HG03025 (cell line): ENCODE results near the gene ZFR2.

ENCODE experiments used
- ATAC-seq: cut with Tn5 transposase; IDR thresholded peaks from one replicate; pipeline ENCODE4 v1.9.1; 2021; ENCODE audit warnings: mild to moderate bottlenecking, moderate library complexity; ENCODE audit not compliant: unreplicated experiment, low FRiP score

Gene ZFR2

GRCh38 chr19:3839941-3840340, 28.9 kb downstream of the ZFR2 start:
- no peak for ATAC-seq

- no peak for ATAC-seq
Measured at GRCh38 chr19:3838661-3839060, 30.2 kb downstream of the ZFR2 start.

DNA sequence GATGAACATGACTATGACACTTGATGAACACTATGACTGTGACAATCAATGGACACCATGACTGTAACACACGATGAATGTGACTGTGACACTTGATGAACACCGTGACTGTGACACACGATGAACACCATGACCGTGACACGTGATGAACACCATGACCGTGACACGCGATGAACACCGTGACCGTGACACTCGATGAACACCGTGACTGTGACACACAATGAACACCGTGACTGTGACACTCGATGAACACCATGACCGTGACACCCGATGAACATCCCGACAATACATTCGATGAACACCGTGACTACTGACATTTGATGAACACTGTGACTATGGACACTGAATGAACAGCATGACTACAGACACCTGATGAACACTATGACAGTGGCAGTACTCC, 30.9 kb downstream of the ZFR2 start:
- ATAC-seq: no peak

GRCh38 chr19:3837332-3837731, 31.5 kb downstream of the ZFR2 start:
- ATAC-seq: no peak

- no peak for ATAC-seq
Measured at GRCh38 chr19:3836887-3837286, 32.0 kb downstream of the ZFR2 start.

DNA sequence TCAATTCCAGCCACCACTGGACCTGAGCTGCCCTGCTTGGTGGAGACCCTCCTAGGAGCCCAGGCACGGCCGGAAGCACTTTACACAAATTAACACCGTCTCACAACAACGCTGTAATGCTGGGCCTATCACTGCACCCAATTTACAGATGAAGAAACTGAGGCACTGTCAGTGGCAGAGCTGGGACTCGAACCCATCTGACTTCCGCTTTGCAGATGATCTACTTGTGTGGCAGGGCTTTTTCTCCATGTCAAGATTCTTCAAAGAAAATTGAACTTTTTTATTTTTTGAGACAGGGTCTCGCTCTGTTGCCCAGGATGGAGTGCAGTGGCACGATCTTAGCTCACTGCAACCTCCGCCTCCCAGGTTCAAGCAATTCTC, 33.8 kb downstream of the ZFR2 start:
- no peak for ATAC-seq

- ATAC-seq: no peak
Measured at GRCh38 chr19:3834349-3835054, 34.3 kb downstream of the ZFR2 start.

GRCh38 chr19:3833578-3834348, 35.1 kb downstream of the ZFR2 start:
- ATAC-seq: no peak

DNA sequence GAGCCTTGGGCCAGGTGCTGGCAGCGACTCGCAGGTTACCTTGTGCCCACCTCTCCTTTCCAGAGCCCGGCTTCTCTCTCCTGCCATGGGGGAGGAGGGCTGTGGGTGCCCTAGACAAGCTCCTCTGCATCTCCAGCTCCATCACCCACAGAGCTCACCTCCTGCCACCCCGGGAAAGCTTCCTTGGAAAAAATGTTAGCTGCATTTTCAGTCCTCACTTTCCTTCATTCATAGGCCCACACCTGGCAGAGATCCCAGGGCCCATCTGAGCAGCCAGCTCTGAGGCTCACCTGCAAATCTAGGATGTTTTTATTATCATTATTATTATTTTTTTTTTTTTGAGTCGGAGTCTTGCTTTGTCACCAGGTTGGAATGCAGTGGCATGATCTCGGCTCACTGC, 36.8 kb downstream of the ZFR2 start:
- no peak for ATAC-seq

DNA sequence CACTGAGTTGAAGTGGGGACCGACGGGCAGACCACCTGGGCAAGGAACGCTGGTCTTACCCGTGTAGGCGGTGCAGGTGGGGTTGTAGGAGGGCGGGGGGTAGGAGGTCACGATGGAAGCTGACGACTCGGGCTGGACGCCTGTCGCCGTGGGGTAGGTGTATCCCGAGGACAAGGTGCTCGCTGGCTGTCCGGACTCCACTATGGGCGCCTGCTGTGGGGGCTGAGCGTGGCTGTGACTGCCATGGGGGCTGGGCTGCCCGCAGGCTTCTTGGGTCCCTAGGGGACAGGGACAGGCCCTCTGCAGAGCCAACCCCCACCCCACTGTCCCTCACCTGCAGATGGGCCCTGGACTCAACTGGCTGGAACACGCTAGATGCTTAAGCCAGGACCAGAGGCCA, 37.2 kb downstream of the ZFR2 start:
- no peak for ATAC-seq

DNA sequence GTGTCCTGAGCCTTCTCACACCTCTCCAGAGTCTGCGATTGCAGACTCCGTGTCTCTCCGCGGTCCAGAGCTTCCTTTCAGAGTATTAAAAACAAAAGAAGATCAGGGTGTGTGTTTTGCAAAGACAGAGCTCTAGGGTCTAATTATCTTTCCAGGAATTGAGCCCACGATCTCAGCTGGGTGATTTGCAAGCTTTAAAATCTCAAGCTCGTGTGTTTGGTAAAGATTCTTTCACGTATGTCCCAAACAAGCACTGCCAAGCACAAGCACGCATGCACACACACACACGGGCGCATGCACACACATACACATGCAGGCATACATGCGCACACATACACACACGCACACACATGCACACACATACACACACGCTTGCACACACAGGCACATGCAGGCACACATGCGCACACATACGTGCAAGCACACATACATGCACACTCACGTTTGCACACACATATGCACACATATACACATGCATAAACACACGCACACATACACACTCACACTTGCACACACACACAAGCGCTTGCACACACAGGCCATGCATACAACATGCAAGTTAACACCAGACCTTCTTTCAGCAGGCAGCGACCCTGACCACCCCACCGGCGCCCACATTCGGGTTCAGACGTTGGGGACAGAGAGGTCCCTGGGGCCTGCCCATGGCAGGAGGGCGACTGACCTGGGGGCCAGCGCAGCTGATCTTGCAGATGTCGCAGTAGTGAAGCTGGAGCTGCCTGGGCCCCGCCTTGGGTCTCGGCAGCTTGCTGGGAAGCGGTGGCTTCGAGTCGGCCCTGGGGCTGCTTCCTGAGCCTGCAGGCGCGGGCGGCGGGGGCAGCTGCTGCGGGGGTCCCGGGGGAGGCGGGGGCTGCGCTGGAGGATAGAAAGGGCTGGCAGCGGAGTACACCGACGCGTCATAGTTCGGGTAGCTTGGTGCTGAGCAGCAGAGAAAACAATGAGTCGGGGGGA, 37.9 kb downstream of the ZFR2 start:
- ATAC-seq: no peak

- no peak for ATAC-seq
Measured at GRCh38 chr19:3827306-3827705, 41.5 kb downstream of the ZFR2 start.

- no peak for ATAC-seq
Measured at GRCh38 chr19:3826163-3826562, 42.7 kb downstream of the ZFR2 start.

- no peak for ATAC-seq
Measured at GRCh38 chr19:3825286-3825956, 43.4 kb downstream of the ZFR2 start.

DNA sequence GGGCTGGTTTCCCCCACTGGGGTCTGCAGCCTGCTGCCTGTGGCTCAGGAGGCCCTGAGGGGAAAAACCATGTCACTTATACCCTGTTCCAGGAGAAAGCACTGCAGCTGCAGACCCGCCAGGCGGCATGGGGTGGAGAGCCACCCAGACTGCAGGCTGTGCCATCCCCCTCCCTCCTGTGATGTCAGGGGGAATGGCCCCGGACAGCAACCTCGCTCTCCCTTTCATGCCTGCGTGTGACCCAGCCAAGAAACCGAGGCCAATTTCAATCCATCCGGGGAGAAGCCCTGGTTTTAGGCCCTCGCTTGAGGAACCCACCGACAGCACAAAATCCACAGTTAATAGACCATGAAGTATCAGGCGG, 45.5 kb downstream of the ZFR2 start:
- no peak for ATAC-seq

DNA sequence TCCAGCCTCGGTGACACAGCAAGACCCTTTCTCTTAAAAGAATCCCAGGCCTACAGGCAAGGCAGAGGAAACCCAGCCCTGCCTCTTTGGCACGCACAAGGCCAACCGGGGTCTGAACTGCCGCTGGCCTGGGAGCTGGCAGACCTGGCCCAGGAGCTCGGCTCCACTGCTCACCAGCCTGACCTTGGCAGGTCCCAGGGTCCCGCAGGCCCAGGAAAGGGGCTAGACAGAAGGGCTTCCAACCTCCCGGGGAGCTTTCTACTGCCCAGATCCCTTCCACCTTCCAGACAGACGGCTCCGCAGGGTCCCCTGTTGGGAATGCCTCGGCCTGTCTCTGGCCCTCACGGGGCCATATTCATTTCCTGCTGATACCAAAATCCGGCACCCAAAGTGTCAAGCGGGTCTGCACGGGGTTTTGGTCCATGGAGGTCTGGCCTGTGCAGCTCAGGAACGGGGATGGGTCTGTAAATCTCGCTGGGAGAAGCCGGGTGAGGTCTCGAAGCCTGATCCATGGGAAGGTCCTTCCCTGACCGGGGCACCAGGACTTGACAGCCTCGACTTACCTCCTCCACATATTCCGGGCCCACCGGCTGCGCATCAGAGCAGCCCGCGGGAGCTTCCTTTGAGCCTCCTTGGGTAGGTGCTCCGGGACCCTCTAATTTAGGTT, 46.0 kb downstream of the ZFR2 start:
- no peak for ATAC-seq

DNA sequence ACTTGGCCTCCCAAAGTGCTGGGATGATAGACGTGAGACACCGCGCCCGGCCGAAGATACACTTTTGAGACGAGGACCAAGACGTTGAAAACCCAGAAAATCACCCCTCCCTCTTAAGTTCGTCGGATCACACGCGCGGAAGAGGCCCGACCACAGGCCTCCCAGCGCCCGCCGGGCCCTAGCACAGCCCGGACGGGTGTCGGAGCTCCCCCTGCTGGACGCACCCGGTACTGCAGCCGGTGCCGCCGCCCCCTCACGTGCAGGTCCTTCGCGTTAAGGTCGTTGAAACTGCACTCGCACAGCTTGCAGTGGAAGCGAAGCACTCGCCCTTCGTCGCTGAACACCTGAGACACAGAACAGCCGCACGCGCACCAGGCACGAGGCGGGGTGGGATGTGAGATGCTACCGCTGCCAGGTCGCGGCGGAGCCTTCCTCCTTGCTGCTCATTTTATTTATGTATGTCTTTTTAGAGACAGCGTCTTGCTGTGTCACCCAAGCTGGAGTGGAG, 46.9 kb downstream of the ZFR2 start:
- ATAC-seq: no peak

DNA sequence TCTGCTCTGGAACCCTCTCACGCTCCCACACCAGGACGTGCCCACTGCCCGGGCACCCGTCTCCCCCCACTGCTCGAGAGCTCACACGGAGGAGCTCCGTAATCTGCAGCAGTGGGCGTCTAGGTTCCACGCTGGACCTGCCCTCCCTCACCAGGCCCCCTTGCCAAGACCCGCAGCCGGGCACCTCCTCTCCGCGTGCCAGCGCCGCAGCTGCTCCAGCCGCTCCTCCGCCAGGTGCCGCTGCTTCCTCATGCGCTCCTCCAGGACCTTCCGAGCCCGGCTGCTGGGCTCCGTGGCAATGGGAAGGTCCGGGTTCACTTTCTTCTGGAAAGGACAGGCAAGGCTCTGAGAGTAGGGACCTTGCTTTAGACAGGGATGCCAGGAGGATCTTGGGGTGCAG, 47.7 kb downstream of the ZFR2 start:
- ATAC-seq: no peak

DNA sequence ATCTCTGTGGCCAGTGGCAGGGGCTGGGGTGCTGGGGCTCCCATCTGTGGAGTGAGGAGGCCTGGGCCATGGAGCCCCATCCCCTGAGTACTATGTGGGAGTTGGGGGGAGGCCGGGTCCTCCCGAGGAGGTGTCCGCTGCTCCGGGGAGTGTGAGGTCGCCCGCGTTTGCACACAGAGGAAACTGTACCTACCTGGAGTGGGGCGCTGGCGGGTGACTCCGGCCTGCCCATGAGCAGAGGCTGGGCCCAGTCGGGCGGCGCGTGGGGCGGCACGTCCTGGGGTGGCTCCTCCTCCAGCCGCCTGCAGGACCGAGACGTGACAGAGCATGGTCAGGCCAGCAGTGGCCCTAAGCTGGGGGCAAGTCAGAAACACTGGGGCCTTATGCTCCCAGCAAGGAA, 48.8 kb downstream of the ZFR2 start:
- ATAC-seq: no peak

GRCh38 chr19:3818918-3819317, 49.9 kb downstream of the ZFR2 start:
- ATAC-seq: no peak
